PC-3 (cell line): ENCODE results near the gene USP40.

Source experiments
- EZH2phosphoT487 ChIP-seq: fragments of 300-600 bp; sonication (generic); IDR thresholded peaks from 2 replicates; pipeline ENCODE4 v1.6.1; 2018; ENCODE audit warnings: mild to moderate bottlenecking, antibody characterized with exemption, low read length, borderline replicate concordance
- TF ChIP-seq, protein P1 (sequence below): fragments of 300-600 bp; sonication (generic); conservative IDR thresholded peaks from 2 replicates; pipeline ENCODE4 v1.5.1; 2017; ENCODE audit warnings: antibody characterized with exemption, low read depth, mild to moderate bottlenecking, low read length

DNA sequence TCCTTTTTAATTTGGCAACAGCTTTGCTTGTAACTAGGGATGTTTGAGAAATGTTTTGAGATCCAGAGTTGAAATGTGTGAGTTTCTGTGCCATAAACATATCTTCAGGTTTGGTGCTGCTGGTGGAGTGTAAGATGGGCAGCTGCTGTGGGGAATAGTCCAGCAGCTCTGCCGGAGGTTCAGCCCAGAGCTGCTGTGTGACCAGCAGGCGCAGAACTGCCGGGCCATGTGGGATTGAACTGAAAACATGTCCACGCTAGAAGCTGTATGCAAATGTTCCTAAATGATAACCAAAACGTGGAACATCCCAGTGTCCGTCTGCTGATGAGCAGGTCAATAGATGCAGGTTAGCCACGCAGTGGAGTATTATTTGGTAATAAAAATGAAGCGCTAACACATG, 112.7 kb downstream of the USP40 start:
- TF ChIP-seq, protein P1, sequence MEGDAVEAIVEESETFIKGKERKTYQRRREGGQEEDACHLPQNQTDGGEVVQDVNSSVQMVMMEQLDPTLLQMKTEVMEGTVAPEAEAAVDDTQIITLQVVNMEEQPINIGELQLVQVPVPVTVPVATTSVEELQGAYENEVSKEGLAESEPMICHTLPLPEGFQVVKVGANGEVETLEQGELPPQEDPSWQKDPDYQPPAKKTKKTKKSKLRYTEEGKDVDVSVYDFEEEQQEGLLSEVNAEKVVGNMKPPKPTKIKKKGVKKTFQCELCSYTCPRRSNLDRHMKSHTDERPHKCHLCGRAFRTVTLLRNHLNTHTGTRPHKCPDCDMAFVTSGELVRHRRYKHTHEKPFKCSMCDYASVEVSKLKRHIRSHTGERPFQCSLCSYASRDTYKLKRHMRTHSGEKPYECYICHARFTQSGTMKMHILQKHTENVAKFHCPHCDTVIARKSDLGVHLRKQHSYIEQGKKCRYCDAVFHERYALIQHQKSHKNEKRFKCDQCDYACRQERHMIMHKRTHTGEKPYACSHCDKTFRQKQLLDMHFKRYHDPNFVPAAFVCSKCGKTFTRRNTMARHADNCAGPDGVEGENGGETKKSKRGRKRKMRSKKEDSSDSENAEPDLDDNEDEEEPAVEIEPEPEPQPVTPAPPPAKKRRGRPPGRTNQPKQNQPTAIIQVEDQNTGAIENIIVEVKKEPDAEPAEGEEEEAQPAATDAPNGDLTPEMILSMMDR, result no peak
- TF ChIP-seq EZH2phosphoT487, result no peak
